HG03378 (cell line): ENCODE results near the gene SOCS7.
"Not testable (repeated sequence)": the region's sequence is repeated elsewhere in the genome, so short reads cannot be mapped to it uniquely, and the experiment has no call there.

Experiments
- ATAC-seq: cut with Tn5 transposase; IDR thresholded peaks from one replicate; pipeline ENCODE4 v1.9.1; 2021; ENCODE audit warnings: mild to moderate bottlenecking, moderate library complexity; ENCODE audit not compliant: unreplicated experiment

Gene SOCS7

GRCh38 chr17:38435795-38436194, 84.2 kb downstream of the SOCS7 start:
- ATAC-seq, result no peak

GRCh38 chr17:38436386-38436785, 84.7 kb downstream of the SOCS7 start:
- no peak for ATAC-seq

GRCh38 chr17:38437313-38437712, 85.7 kb downstream of the SOCS7 start:
- not testable (repeated sequence) for ATAC-seq

- no peak for ATAC-seq
Measured at GRCh38 chr17:38439436-38439835, 87.8 kb downstream of the SOCS7 start.

- no peak for ATAC-seq
Measured at GRCh38 chr17:38440614-38441397, 89.2 kb downstream of the SOCS7 start.

- ATAC-seq, result no peak
Measured at GRCh38 chr17:38441429-38442061, 89.9 kb downstream of the SOCS7 start.

GRCh38 chr17:38442548-38442947, 90.9 kb downstream of the SOCS7 start:
- no peak for ATAC-seq

GRCh38 chr17:38443356-38444031, 91.8 kb downstream of the SOCS7 start:
- no peak for ATAC-seq

- ATAC-seq, result no peak
Measured at GRCh38 chr17:38444151-38444550, 92.5 kb downstream of the SOCS7 start.

GRCh38 chr17:38447502-38448085, 96.0 kb downstream of the SOCS7 start:
- no peak for ATAC-seq

GRCh38 chr17:38448208-38448771, 96.6 kb downstream of the SOCS7 start:
- no peak for ATAC-seq

- no peak for ATAC-seq
Measured at GRCh38 chr17:38449364-38449763, 97.7 kb downstream of the SOCS7 start.

GRCh38 chr17:38450557-38451029, 98.9 kb downstream of the SOCS7 start:
- no peak for ATAC-seq

GRCh38 chr17:38451030-38451839, 99.6 kb downstream of the SOCS7 start:
- ATAC-seq, result no peak

- ATAC-seq, result no peak
Measured at GRCh38 chr17:38451840-38452529, 100.3 kb downstream of the SOCS7 start.

GRCh38 chr17:38452719-38453118, 101.1 kb downstream of the SOCS7 start:
- no peak for ATAC-seq

GRCh38 chr17:38453951-38454421, 102.3 kb downstream of the SOCS7 start:
- ATAC-seq, result no peak

GRCh38 chr17:38454532-38454931, 102.9 kb downstream of the SOCS7 start:
- ATAC-seq, result no peak
